ENCODE results near the gene ITGB6. TPM values are rescaled to one million over a fixed set of nuclear protein-coding genes. Genes with fewer than 3 reads are reported as not detected.

The ITGB6 gene
- total and polyA plus RNA-seq, 2 of the 8 experiments (the other 6 are each of a cell fraction or from before 2014, with no cell fraction given) = not detected

GRCh38 chr2:160060297-160060696 lies 139.8 kb downstream of the ITGB6 start:
- 79% methylated on average over 2 of the region's 2 CpGs; no CpG with 5 or more reads in 1 of the 2 experiments for WGBS, 2 experiments (ENCODE audit: extremely low coverage in 1 of 2, insufficient coverage in 1 of 2, insufficient read length in 1 of 2, insufficient replicate concordance in 2 of 2, low coverage in 1 of 2, low lambda C conversion rate in 2 of 2, missing lambda C conversion rate in 1 of 2)
- FAIRE-seq = no peak

More at GRCh38 chr2:160060297-160060696, 139.8 kb downstream of the ITGB6 start:
- TF ChIP-seq MAFK (IDR thresholded peaks at IDR 0.05; ENCODE audit: low read depth, low read length) = no peak
- no peak for TF ChIP-seq NRF1 (IDR thresholded peaks at IDR 0.05; ENCODE audit: low read depth, low read length)
- TF ChIP-seq POU5F1 (IDR thresholded peaks at IDR 0.05; ENCODE audit: low read depth, low read length) = no peak
- TF ChIP-seq SIN3A (conservative IDR thresholded peaks at IDR 0.05 in 1 of 2, IDR thresholded peaks at IDR 0.05 in 1 of 2; ENCODE audit: low read depth in 1 of 2, low read length in 2 of 2) = no peak
- TF ChIP-seq TEAD4 (IDR thresholded peaks at IDR 0.05; ENCODE audit: low read depth, low read length) = no peak
- TF ChIP-seq RBBP5 (IDR thresholded peaks at IDR 0.05; ENCODE audit: borderline replicate concordance, low read depth, low read length) = no peak
- Histone ChIP-seq H2BK20ac (ENCODE audit: low read length) (no peak overlapping the region), H3K79me1 (ENCODE audit: low read depth, low read length) (no peaks in the 10 kb centered on the region), H3K14ac (ENCODE audit: insufficient read length) (no peak overlapping the region), H4K20me1 (replicated peaks in 1 of 2; ENCODE audit: control insufficient read depth in 1 of 2, insufficient read depth in 2 of 2, low read length in 2 of 2) (no peaks in the 10 kb centered on the region), H4K8ac (ENCODE audit: extremely low read depth, insufficient read depth, low read length) (no peak overlapping the region), H2BK15ac (ENCODE audit: low read length) (no peak overlapping the region), H2BK5ac (ENCODE audit: low read depth, low read length) (no peak overlapping the region), H3K9me3 (ENCODE audit: insufficient read depth in 2 of 2, low read depth in 1 of 2, low read length in 1 of 2) (no peaks in the 10 kb centered on the region), H3K36me3 (ENCODE audit: control insufficient read depth in 2 of 4, insufficient read depth in 4 of 4, low read length in 3 of 4) (no peaks in the 10 kb centered on the region; a peak in 1 of 8 replicates), H3K23me2 (ENCODE audit: low read depth, low read length) (peaks cover 11% of the 10 kb centered on the region; the same call in 1 of the 2 replicates), H3K4ac (replicated peaks; ENCODE audit: insufficient read length, low read depth, low read length) (no peak overlapping the region), H2AFZ (ENCODE audit: low read length) (no peak overlapping the region), H2BK120ac (replicated peaks; ENCODE audit: low read depth, low read length) (no peak overlapping the region), H4K5ac (ENCODE audit: insufficient read length, low read depth, low read length) (no peak overlapping the region), H3K79me2 (ENCODE audit: control insufficient read depth in 1 of 2, insufficient read depth in 2 of 2, low read length in 2 of 2) (no peaks in the 10 kb centered on the region), H3K9ac (replicated peaks in 1 of 4; ENCODE audit: extremely low read depth in 1 of 4, low read depth in 3 of 4, low read length in 3 of 4) (no peak overlapping the region), H3K23ac (ENCODE audit: insufficient read length) (no peak overlapping the region), H3K27ac (ENCODE audit: low read depth, low read length) (no peak overlapping the region), H2AK5ac (ENCODE audit: low read depth, low read length) (no peak overlapping the region), H3K4me3 (ENCODE audit: extremely low read depth in 1 of 4, insufficient read depth in 2 of 4, low read depth in 3 of 4, low read length in 4 of 4) (no peak overlapping the region), H3K27me3 (replicated peaks in 1 of 4; ENCODE audit: control insufficient read depth in 3 of 4, extremely low read depth in 1 of 4, insufficient read depth in 3 of 4, low read length in 3 of 4) (peaks cover 0 to 18% (median 17%) of the 10 kb centered on the region in 4 experiments; a peak in 6 of 7 replicates), H4K91ac (replicated peaks; ENCODE audit: insufficient read length, low read length) (no peak overlapping the region), H3K56ac (replicated peaks; ENCODE audit: insufficient read length, low read depth, low read length) (no peak overlapping the region), H3K4me1 (replicated peaks in 1 of 4; ENCODE audit: control insufficient read depth in 3 of 4, insufficient read depth in 4 of 4, low read length in 3 of 4) (peaks cover 4 to 11% (median 8%) of the 10 kb centered on the region in 4 experiments; a peak in 6 of 7 replicates), H3K4me2 (ENCODE audit: insufficient read depth in 1 of 2, low read depth in 2 of 2, low read length in 2 of 2) (no peak overlapping the region), H3K18ac (ENCODE audit: extremely low read depth, low read length) (no peak overlapping the region), H2BK12ac (ENCODE audit: low read depth, low read length) (no peak overlapping the region)
- POLR2A ChIA-PET (ENCODE audit: partially characterized antibody) = no interaction called here
- CTCF ChIA-PET (ENCODE audit: partially characterized antibody) = no interaction called here
- no peak for DNase-seq (ENCODE audit: low read depth in 1 of 2, low spot score in 2 of 2)

All from H1 (cell line).